Thoracic aorta (tissue), 2 donors: ENCODE results near the gene TAGLN. TPM values are rescaled to one million over a fixed set of nuclear protein-coding genes. Genes with fewer than 3 reads are reported as not detected.
A peak's percentile ranks its signal among the peaks of the same experiment; 100 is the strongest.

Experiments used
- ATAC-seq: fragments of 150-250 bp; one replicate; pipeline ENCODE4 v1.8.0; 2017; ENCODE audit warnings: low read depth; ENCODE audit not compliant: insufficient number of reproducible peaks, low FRiP score
- DNase-seq: peaks from one replicate; pipeline ENCODE4 v3.0.0-alpha.2; 2020; ENCODE audit warnings: low spot score
- H3K27ac ChIP-seq, 2 donors: fragments of 200-600 bp; sonication (generic); 1 replicate in 1 of 2; 2 replicates in 1 of 2; pipeline ENCODE4 v1.5.1; 2016; ENCODE audit warnings: mild to moderate bottlenecking in 2 of 2, moderate library complexity in 2 of 2
- H3K27me3 ChIP-seq: fragments of 200-600 bp; sonication (generic); replicated peaks from 2 replicates; pipeline ENCODE4 v1.6.0; 2016; ENCODE audit warnings: mild to moderate bottlenecking; ENCODE audit not compliant: insufficient read depth
- H3K36me3 ChIP-seq: fragments of 200-600 bp; sonication (generic); one replicate; pipeline ENCODE4 v1.5.1; 2016
- H3K4me1 ChIP-seq, 2 donors: fragments of 200-600 bp; sonication (generic); 1 replicate in 1 of 2; 2 replicates in 1 of 2; pipeline versions ENCODE4 v1.5.1 to v1.6.0; 2016; ENCODE audit warnings: low read depth in 2 of 2, mild to moderate bottlenecking in 1 of 2; ENCODE audit not compliant: control insufficient read depth in 1 of 2
- H3K4me3 ChIP-seq: fragments of 200-600 bp; sonication (generic); 2 replicates; pipeline ENCODE4 v1.5.1; 2016; ENCODE audit warnings: mild to moderate bottlenecking
- H3K9me3 ChIP-seq: fragments of 200-600 bp; sonication (generic); 2 replicates; pipeline ENCODE4 v1.5.1; 2016
- CTCF ChIP-seq: fragments of 200-600 bp; sonication (generic); IDR thresholded peaks from one replicate; pipeline ENCODE4 v1.5.1; 2019; ENCODE audit warnings: antibody characterized with exemption
- total RNA-seq, 2 donors: library from RNA; depleted of rRNA; stranded (reverse); fragments of >200 nt; gene quantifications; one replicate each; pipeline versions ENCODE4 v1.1.0 to v1.2.3, GENCODE V29; 2016

The TAGLN gene
- total RNA-seq, 2 donors from 2014 or later: 6,975 to 13,974 TPM

GRCh38 chr11:117230286-117230961 lies 31.3 kb downstream of the TAGLN start:
- H3K4me3 ChIP-seq: peak overlapping the region; percentile 81
- H3K27me3 ChIP-seq: no peaks in the 10 kb centered on the region
- H3K4me1 ChIP-seq: peaks cover 7 to 41% of the 10 kb centered on the region in 2 donors
- DNase-seq (no peak), ATAC-seq (no peak)
- H3K36me3 ChIP-seq: peaks cover 32% of the 10 kb centered on the region
- no peak for TF ChIP-seq CTCF
- H3K27ac ChIP-seq: no peak overlapping the region
- no peaks in the 10 kb centered on the region for H3K9me3 ChIP-seq

GRCh38 chr11:117230999-117231841 lies 32.0 kb downstream of the TAGLN start:
- H3K4me1 ChIP-seq: peaks cover 7 to 35% of the 10 kb centered on the region in 2 donors
- no peak for ATAC-seq
- peak overlapping the region; percentile 81 for H3K4me3 ChIP-seq
- H3K36me3 ChIP-seq: peaks cover 32% of the 10 kb centered on the region
- H3K27ac ChIP-seq: peak overlapping the region; percentile 85 to 86
- no peak for TF ChIP-seq CTCF
- no peak for DNase-seq
- no peaks in the 10 kb centered on the region for H3K27me3 ChIP-seq
- no peaks in the 10 kb centered on the region for H3K9me3 ChIP-seq

- peak within 1 kb of the TSS; percentile 81 for H3K4me3 ChIP-seq
- DNase-seq (no peak), ATAC-seq (no peak)
- H3K36me3 ChIP-seq: peaks cover 30% of the 10 kb centered on the region
- H3K4me1 ChIP-seq: peaks cover 7 to 30% of the 10 kb centered on the region in 2 donors
- no peak for TF ChIP-seq CTCF
- H3K9me3 ChIP-seq: no peaks in the 10 kb centered on the region
- H3K27me3 ChIP-seq: no peaks in the 10 kb centered on the region
- H3K27ac ChIP-seq: peak within 1 kb of the TSS; percentile 85 to 86
Observed at GRCh38 chr11:117231842-117232091, 32.6 kb downstream of the TAGLN start, which contains the start of gene PCSK7. PCSK7 (minus strand) TSS chr11:117232073; CDS start chr11:117229844, 2,229 bp downstream.

GRCh38 chr11:117232092-117232878 lies 33.1 kb downstream of the TAGLN start, which contains the start of gene RNF214:
RNF214 (plus strand) TSS chr11:117232671; CDS start chr11:117234273, 1,602 bp downstream.
- Histone ChIP-seq H3K36me3 (peaks cover 24% of the 10 kb centered on the region), H3K9me3 (no peaks in the 10 kb centered on the region), H3K27me3 (no peaks in the 10 kb centered on the region), H3K27ac (peak within 1 kb of the TSS; percentile 85 to 86), H3K4me3 (peak within 1 kb of the TSS; percentile 81), H3K4me1 (peaks cover 7 to 30% of the 10 kb centered on the region in 2 donors)
- DNase-seq (no peak), ATAC-seq (peak; percentile 66)
- TF ChIP-seq CTCF: peak; percentile 87
